Endometrial microvascular endothelial cells (primary cell): ENCODE results near the gene PIGK. TPM values are rescaled to one million over a fixed set of nuclear protein-coding genes. Genes with fewer than 3 reads are reported as not detected.

ENCODE experiments used
- in situ Hi-C: cut with HindIII; loops from 2 replicates; pipeline ENCODE4 v1.10.0; 2017; ENCODE audit warnings: low sequenced_read_pairs, low pct_unique_long_range_greater_than_20kb; ENCODE audit errors: inconsistent ontology term
- total RNA-seq: library from RNA; depleted of rRNA; stranded (reverse); fragments of >200 nt; gene quantifications from one replicate; pipeline ENCODE4 v1.2.3, GENCODE V29; 2015; ENCODE audit errors: inconsistent ontology term

PIGK gene
- total RNA-seq, 1 donor from 2014 or later, result 38.2 TPM

- in situ Hi-C loops, result no loop called here
These were observed 97.7 kb downstream of the PIGK start for GRCh38 chr1:77121503-77121902.

- in situ Hi-C loops, result no loop called here
These were observed 98.3 kb downstream of the PIGK start for GRCh38 chr1:77120950-77121349.

- in situ Hi-C loops, result no loop called here
These were observed 100.5 kb downstream of the PIGK start for GRCh38 chr1:77118712-77119111.

GRCh38 chr1:77104672-77105071, 114.6 kb downstream of the PIGK start:
- in situ Hi-C loops, result no loop called here

GRCh38 chr1:77103486-77103885, 115.7 kb downstream of the PIGK start:
- in situ Hi-C loops, result no loop called here

DNA sequence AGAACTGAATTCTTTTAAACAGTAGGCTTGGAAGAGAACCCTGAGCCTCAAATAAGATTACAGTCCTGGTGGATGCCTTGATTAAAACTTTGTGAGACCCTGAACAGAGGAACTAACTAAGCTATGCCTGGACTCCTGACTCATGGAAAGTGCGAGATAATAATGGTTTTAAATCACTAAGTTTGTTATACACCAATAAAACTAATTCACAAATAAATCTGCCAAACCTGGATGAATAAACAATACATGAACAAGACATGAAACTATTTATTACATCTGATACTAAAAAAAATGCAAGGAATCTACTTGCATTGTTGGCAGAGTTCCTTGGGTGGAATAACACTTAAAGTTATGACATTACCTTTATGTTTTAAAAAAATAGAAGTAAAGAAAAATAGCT, 118.4 kb downstream of the PIGK start:
- in situ Hi-C loops, result no loop called here

- in situ Hi-C loops, result no loop called here
These were observed 122.6 kb downstream of the PIGK start for GRCh38 chr1:77096496-77097255.

- in situ Hi-C loops, result no loop called here
These were observed 124.0 kb downstream of the PIGK start for GRCh38 chr1:77095236-77095635.

GRCh38 chr1:77089756-77090155, 129.5 kb downstream of the PIGK start:
- in situ Hi-C loops, result no loop called here

DNA sequence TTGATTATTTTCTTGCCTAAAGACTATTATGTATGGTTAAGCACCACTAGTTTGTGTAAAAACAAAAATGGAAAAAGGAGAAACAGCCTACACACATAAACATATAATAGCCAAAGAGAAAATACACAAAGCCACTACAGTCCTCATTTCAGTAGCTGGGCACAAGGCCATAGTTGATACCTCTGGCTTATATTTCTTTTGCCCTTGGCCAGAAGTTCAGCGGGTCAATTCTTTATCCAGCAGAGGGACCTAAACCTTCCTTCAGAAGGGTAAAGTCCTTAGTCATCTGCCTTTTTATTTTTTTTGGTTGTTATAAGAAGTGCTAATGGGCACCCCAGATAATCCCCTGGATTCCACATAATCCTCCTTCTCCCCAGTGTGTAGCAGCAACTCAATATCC, 134.1 kb downstream of the PIGK start:
- in situ Hi-C loops, result no loop called here

- in situ Hi-C loops, result no loop called here
These were observed 134.8 kb downstream of the PIGK start for GRCh38 chr1:77084457-77084856.

GRCh38 chr1:77081834-77082233, 137.4 kb downstream of the PIGK start:
- in situ Hi-C loops, result no loop called here

DNA sequence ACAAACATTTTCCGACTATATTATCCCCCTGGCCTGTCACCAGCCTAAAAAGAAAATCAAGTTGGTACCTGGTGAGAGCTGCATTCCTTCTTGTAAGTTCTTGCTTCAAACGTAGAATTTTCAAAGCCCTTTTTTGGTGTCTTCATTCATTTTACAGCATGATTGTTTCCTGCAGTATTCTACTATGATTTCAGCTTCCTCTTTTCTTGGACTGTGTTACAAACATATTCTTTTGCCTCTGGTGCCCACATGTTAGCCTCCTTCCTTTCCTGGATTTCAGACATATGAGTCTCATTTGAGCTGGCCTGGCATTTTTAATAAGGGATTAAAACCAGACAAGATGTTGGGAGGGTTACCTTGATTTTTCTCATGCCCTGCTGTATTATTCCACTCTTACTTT, 142.5 kb downstream of the PIGK start:
- in situ Hi-C loops, result no loop called here

DNA sequence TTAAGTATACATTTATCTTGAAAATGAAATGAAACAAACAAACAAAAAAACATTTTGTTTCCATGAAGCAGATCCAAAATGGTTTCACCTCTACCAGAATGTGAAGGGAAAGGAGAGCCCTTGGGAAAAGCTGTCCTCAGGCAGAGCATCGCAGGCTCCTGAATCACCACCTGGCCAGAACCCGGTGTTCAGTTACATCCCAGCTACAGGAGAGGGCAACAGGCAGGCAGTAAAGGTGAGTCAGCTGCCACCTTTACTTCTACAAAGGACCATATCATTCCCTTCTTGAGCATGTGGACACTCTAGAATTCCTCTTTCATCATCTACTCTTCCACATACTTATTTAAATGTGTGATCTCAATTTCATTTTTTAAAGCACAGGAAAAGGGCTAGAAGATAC, 151.2 kb downstream of the PIGK start:
- in situ Hi-C loops, result no loop called here

- in situ Hi-C loops, result no loop called here
These were observed 153.4 kb downstream of the PIGK start for GRCh38 chr1:77065693-77066342.

DNA sequence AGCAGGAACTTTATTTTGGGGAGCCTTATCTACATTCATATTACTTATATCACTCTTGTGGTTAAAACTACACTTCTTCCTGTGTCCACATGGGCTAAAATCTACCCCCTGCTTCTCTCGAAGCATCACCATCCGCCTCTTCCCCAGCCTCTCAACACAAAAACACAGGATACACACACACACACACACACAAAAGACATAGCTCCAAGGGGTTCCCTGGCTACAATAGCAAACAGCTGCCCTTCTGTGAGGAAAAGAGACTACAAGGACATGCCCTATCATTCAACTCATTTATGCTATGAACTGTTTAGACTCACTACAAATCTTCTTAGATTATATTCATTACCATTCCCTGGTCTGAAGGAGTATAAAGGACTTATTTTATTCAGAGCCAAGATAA, 155.0 kb downstream of the PIGK start:
- in situ Hi-C loops, result no loop called here

DNA sequence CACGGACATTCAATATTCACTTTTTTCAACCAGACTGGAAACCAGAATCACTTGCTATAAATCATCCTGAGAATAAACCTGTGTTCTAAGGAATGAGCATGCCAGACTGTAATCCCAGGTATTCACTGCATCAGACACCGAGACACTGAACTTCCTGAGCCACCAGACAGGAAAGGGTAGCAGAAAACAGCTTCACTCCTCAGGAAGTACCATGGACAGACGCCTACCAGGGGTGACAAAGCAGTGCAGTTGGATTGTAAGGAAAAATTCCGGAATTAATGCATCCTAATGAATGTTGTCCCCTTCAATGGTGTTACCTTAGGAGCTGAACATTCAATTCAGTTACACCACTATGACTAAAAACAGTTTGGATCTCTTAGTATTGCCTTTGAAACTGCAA, 156.1 kb downstream of the PIGK start:
- in situ Hi-C loops, result no loop called here

DNA sequence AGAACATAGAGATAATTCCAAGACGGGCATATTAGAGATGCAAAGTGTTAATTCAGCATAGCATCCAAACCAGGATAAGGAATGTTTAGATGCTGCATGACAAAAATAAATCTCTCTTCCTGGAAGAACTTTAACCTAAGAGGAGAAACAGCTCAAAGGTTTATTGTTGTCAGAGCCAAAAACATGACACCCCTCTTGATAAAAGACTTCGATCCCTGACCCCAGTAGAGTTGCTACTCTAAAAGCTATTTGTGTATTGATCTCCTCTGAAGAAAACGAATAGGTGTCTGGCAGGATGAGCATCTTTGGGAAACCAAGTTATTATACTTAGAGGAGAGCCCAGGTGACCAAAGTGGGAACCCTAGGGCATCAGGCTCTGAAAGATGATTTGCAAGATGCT, 158.1 kb downstream of the PIGK start:
- in situ Hi-C loops, result no loop called here

DNA sequence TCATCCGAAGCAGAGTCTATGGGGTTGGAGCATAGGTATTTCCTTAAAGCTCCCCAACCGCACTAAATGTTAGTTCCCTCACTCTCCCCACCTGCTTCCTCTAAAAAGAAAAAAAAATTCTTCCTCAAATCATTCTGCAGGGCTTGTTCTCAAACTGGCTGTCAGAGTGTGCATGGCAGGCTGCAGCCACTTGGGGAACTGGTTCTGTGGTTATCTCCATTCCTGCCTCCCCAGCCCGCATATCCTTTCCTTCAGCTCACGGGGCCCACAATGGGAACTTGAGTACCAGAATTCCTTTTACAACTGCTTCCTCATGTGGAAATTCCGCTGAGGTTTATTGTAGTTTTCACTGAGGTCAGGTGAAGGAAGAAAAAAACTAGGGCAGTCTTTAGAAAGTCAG, 159.2 kb downstream of the PIGK start:
- in situ Hi-C loops, result no loop called here

- in situ Hi-C loops, result no loop called here
These were observed 161.1 kb downstream of the PIGK start for GRCh38 chr1:77057994-77058585.
